Adipocyte (in vitro differentiated cells): ENCODE measurements around the gene EVX1.

ENCODE experiments used
- DNase-seq: peaks from one replicate; pipeline ENCODE4 v3.0.0-alpha.2; 2015; ENCODE audit warnings: low read depth
- H3K27me3 ChIP-seq: replicated peaks from 2 replicates; pipeline ENCODE4 v1.7.0; 2013; ENCODE audit warnings: mild to moderate bottlenecking, low read length, moderate library complexity; ENCODE audit not compliant: control insufficient read depth, insufficient read depth
- H3K36me3 ChIP-seq: 2 replicates; pipeline ENCODE4 v1.7.0; 2013; ENCODE audit warnings: low read length, mild to moderate bottlenecking, moderate library complexity; ENCODE audit not compliant: control insufficient read depth, insufficient read depth, severe bottlenecking
- H3K4me1 ChIP-seq: 2 replicates; pipeline ENCODE4 v1.7.0; 2013; ENCODE audit warnings: mild to moderate bottlenecking, low read length, moderate library complexity; ENCODE audit not compliant: control insufficient read depth, insufficient read depth
- H3K4me3 ChIP-seq: 2 replicates; pipeline ENCODE4 v1.7.0; 2013; ENCODE audit warnings: mild to moderate bottlenecking, low read length, moderate library complexity
- H3K9ac ChIP-seq: 2 replicates; pipeline ENCODE4 v1.7.0; 2013; ENCODE audit warnings: mild to moderate bottlenecking, low read length, moderate library complexity
- H3K9me3 ChIP-seq: 2 replicates; pipeline ENCODE4 v1.7.0; 2013; ENCODE audit warnings: mild to moderate bottlenecking, low read length, moderate library complexity; ENCODE audit not compliant: control insufficient read depth

EVX1 gene

DNA sequence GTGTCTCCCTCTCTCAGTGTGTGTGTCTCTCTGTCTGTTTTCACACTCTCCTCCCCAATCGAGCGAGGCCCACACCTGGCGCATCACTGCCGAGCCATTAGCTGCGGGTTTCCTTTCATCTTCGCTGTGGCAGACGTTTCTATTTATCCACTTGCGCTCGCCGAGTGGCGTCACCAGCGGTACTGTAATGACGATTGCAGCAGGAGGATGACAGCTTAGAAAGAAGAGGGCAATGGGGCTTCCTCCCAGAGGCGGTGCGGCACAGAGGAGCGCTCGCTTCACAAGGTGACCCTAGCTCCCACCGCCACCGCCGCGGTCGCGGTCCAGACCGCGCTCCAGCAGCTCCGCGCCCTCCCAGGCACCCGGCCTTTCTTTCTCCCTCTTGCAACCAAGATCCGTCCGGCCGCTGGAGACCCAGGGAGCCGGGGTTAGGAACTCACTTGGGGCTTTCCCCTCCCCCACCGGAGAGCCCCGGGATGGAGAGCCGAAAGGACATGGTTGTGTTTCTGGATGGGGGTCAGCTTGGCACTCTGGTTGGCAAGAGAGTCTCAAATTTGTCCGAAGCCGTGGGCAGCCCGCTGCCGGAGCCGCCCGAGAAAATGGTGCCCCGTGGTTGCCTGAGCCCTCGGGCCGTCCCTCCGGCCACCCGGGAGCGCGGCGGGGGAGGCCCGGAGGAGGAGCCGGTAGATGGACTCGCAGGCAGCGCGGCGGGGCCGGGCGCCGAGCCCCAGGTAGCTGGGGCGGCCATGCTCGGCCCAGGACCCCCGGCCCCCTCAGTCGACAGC lies at the start of gene EVX1:
Gene EVX1, plus strand, starts transcription at position 248 of the 785 bp plus-strand sequence. Its CDS starts 229 bp downstream, at position 477.
- Histone ChIP-seq H3K4me1 (peaks cover 9% of the 10 kb centered on the region), H3K9me3 (no peaks in the 10 kb centered on the region), H3K27me3 (peaks cover 79% of the 10 kb centered on the region), H3K36me3 (no peaks in the 10 kb centered on the region), H3K4me3 (peak within 1 kb of the TSS; percentile 31), H3K9ac (no peak within 1 kb of the TSS)
- DNase-seq, result no peak

DNA sequence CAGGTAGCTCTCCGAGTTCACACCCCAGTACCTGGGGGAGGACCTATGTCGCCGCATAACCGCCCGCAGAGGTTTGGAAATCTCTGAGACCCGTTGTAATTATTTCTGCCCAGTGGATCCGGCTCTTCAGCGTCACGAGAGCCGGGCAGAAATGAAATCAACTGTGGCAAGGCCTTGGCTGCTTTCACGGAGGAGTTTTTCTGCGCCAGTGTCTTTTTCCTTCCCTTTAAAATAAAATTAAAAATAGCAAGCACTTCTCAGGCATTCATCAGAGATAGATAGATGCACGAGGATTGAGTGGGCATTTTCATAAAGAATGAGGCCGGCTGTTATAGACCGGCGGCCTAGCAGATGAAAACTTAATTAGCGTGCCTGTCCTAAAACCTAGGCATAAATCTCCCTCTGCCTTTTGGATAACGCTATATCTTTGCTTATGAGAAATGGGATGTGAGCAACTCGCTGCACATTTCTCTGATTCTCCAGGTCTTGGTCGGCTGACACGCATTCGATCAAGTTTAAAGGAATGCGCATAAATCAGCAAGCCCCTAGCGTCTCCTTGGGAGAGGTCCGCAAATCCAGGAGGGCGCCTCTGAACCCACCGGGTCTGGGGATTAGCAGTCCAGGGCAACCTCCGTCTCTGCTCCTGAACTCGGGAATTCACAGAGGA lies 49.1 kb upstream of the EVX1 start:
- no peak for DNase-seq
- H3K9me3 ChIP-seq, result no peaks in the 10 kb centered on the region
- H3K27me3 ChIP-seq, result peaks cover 25% of the 10 kb centered on the region
- peak overlapping the region; percentile 69 for H3K9ac ChIP-seq
- H3K4me1 ChIP-seq, result no peaks in the 10 kb centered on the region
- H3K4me3 ChIP-seq, result peak overlapping the region; percentile 78
- H3K36me3 ChIP-seq, result no peaks in the 10 kb centered on the region

DNA sequence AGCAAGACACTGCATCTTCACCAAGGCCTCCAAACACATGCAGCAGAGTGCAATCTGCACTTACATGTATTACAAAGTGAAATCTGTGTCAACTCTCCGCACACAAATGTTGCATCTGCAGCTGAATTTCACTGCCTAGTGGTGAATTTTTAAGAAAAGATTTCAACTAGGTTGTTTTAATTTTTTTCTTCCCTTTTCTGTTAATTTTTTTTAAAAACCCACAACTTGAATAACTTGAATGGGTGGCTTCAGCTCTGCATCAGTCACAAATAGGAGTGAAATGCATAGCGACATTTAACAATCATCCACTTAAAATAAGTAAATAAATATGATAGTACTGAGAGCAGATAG lies 48.6 kb upstream of the EVX1 start:
- no peak overlapping the region for H3K4me3 ChIP-seq
- H3K4me1 ChIP-seq, result no peaks in the 10 kb centered on the region
- no peak for DNase-seq
- no peaks in the 10 kb centered on the region for H3K36me3 ChIP-seq
- no peak overlapping the region for H3K9ac ChIP-seq
- peaks cover 30% of the 10 kb centered on the region for H3K27me3 ChIP-seq
- no peaks in the 10 kb centered on the region for H3K9me3 ChIP-seq

DNA sequence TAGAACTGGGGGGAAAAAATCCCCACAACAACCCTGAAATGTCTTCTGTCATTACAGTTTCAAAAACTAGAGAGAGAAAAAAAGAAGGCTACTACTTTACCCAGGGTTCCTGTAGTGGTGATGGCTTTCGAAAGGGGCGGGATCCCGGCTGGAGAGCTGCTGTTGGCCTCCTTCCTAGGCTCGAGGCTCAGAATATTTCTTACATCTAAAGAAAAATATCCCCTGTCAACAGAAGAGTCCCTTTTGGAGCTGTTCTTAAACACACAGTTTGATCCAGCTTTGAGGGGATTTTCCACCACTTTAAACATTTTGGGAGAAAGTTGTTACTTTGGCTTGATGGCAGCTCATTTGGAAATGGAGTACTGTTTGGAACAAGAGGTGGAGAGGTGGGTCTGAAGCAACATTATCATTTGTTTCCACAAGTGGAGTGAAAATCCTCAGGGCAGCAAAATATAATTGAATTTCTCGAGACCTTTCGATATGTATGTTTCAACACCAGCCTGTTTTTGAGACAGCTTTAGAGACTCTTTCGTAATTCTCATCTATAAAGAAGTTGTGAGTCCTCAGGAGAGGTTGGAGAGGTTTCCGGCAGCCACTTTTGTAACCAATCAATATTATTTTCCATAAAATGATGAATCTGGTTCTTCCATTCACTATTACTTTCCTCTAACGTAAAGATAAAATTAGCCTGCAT lies 47.8 kb upstream of the EVX1 start:
- no peaks in the 10 kb centered on the region for H3K4me1 ChIP-seq

DNA sequence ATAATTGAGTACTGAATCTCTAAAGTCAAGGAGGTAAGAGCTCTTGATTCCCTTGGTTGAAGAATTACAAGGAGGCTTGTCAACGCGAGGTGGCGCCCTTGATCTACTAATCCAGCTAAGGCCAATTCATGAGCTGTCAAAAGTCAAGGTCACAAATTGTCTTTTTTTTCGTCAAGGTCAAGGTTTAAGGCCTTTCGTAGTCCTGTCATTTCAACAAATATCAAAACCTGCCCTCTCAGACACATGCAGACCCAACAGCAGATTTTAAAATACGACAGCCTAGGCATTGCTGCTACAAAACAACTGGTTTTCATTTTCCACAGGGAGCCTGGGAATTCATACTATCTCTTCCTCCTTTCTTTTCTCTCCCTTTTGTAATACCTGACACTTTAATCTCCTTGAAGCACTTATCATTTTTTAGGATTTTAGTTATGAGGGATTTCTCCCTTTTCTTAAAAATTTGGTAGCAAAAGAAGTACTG lies 46.3 kb upstream of the EVX1 start:
- peaks cover 38% of the 10 kb centered on the region for H3K27me3 ChIP-seq

More for the DNA sequence above, 47.8 kb upstream of the EVX1 start:
- no peaks in the 10 kb centered on the region for H3K9me3 ChIP-seq
- no peaks in the 10 kb centered on the region for H3K36me3 ChIP-seq
- H3K9ac ChIP-seq, result no peak overlapping the region
- peaks cover 33% of the 10 kb centered on the region for H3K27me3 ChIP-seq
- H3K4me3 ChIP-seq, result no peak overlapping the region
- DNase-seq, result no peak

DNA sequence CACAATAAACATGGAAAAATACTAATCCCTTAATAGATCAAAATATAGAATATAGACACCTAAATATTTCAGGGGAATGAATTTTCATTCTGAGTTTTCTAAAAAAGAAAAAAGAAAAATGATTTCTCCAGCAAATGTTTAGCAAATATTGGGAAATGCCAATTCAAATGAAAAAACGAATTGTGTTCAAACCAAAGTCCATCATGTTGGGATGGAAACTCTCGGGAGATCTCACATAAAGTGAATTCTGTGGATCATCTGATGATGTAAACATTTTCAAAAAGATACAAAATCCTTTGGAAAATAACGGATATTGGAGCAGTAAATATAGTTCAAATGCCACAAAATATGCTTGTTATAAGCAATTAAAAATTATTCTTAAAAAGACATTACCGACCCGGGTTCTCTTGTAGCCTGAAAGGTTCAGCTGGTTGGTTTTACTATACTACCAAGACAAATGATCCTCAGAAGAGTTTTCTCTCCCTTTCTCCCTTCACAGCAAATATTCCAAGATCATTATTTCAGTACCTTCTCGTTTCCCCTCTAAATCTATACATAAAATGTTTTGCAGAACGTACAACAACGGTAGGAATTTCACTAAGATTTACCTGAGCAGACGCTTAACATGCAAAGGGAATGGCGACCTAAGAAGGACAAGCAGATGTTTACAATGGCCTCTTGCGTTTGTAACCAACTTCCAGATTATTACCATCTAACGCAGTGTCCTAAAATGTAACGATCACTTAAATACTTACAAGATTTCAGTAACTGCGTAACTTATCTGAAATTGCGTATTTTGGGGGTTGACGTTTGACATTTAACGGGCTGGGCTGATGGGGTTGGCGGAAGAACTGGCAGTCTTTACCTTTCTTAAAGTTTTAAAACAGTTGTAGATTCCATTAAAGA lies 45.2 kb upstream of the EVX1 start:
- no peak for DNase-seq
- H3K4me1 ChIP-seq, result no peaks in the 10 kb centered on the region

More for the DNA sequence above, 46.3 kb upstream of the EVX1 start:
- Histone ChIP-seq H3K9ac (no peak overlapping the region), H3K4me3 (no peak overlapping the region), H3K9me3 (no peaks in the 10 kb centered on the region), H3K4me1 (no peaks in the 10 kb centered on the region), H3K36me3 (no peaks in the 10 kb centered on the region)
- DNase-seq, result peak; percentile 90

DNA sequence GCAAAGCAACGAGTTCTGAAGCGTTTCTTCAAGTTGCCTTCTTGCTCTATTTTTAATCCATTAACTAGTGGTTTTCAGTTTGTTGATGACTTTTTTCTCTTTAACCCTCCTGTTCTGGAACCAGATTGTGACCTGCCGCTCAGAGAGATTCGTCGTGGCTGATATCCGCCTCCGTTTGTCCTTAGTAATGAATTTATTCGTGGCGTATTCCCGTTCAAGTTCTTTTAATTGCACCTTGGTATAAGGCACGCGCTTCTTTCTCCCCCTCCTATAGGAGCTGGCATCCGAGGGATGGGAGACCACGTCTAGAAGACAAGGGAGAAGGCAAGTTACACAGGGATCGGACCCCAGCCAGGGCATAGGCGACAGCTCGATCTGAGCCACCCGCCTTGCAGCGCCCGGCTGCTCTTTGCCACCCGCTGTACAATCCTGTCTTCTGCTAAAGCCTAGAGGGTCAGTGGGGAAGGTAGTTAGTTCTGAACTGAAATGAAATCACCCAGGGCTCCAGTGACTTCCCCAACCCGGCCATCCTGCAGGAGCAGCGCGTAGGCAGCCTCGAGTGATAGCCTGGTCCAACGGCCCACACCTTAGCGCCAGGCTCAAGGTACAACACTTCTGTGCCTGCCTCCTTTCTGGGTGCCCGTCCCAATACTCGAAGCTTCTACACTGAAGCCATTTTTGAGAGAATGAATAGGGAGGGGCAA lies 44.3 kb upstream of the EVX1 start:
- H3K4me3 ChIP-seq, result peak overlapping the region; percentile 71

More for the DNA sequence above, 45.2 kb upstream of the EVX1 start:
- Histone ChIP-seq H3K4me3 (no peak overlapping the region), H3K9ac (no peak overlapping the region), H3K27me3 (peaks cover 49% of the 10 kb centered on the region), H3K9me3 (no peaks in the 10 kb centered on the region), H3K36me3 (no peaks in the 10 kb centered on the region)

DNA sequence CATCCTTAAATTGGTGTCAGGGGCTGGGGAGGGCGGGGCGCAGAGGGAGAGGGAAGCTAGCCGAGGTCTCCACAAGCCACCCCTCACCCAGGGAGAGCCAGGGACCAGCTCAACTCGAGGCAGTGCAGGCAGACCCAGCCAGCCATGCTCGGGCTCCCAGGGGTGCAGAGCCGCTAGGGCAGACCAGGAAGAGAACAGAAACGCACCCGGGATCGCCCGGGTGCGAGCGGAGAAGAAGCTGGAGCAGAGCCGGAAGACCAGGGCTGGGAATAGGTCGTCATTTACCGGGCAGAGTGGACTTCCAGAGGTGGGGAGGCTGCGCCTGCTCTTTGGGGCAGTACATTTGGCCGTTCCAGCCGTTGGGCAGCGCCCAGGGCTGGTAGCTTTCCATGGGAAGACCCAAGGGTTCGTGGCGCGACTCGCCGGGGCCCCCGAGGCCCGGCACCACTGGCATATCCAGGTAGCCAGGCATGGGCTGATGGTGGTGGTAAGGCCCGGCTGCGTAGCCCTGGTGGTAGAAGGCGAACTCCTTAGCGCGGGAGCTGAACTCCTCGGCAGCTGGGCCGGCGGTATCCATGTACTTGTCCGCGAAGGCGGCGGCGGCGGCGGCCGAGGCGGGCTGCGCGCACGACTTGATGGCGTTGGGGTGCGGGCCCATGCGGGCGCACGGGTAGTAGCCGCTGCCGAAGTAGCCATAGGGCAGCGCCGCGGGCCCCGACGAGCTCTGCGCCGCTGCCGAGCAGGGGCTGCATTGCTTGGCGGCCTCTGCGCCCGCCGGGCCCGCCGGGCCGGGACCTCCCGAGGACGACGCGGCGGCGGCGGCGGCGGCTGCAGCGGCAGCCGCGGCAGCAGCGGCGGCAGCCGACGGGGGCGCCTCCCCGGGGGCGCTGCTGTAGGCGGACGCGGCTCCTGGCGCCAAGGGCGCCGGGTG lies 43.5 kb upstream of the EVX1 start:
- Histone ChIP-seq H3K4me3 (peak overlapping the region; percentile 71), H3K27me3 (peaks cover 66% of the 10 kb centered on the region), H3K4me1 (no peaks in the 10 kb centered on the region), H3K9me3 (no peaks in the 10 kb centered on the region), H3K9ac (no peak overlapping the region), H3K36me3 (no peaks in the 10 kb centered on the region)
- DNase-seq, result no peak

More for the DNA sequence above, 44.3 kb upstream of the EVX1 start:
- Histone ChIP-seq H3K9ac (no peak overlapping the region), H3K4me1 (no peaks in the 10 kb centered on the region), H3K9me3 (no peaks in the 10 kb centered on the region), H3K27me3 (peaks cover 58% of the 10 kb centered on the region), H3K36me3 (no peaks in the 10 kb centered on the region)
- no peak for DNase-seq

DNA sequence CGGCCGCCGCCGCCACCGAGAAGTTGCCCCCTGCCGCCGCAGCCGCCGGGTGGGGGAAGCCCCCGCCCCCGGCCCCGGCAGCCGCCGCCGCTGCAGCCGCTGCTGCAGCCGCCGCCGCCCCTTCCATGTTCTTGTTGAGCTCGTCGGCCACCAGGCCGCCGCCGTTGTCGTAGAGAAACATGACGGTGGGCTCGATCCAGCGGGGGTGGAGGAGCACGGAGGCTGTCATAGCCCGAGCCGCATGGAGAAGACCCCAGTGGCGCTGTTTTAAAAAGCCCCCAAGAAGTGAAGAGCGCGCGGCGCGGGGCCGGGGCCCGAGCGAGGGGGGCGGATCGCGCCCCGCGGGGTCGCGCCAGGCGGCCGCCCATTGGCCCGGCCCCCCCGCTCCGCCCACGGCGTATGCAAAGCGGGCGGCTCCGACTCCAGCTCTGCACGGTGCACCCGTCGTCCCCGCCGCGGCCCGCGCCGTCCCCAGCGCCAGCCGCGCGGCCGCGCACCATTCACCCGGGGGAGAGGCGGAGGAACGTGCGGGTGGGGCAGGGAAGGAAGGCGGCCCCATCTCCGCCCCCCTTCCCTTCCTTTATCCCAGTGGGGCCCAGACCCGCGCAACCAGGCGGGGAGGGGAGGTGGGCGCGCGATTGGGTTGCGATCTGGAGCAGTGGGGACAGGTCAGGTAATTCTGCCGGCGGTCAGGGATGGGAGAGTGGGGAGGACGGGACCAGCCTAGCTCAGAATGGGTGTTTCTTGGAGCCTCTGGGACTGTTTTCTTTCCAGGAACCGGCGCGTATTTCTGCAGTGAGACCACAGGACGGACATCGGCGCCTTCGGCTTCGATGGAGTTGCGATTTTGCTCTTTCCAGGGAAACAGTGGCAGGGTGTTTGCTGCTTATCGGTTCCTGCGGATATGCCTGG lies 42.5 kb upstream of the EVX1 start, which contains the start of gene HOXA13:
Gene HOXA13, minus strand, starts transcription at position 243 of the 912 bp plus-strand sequence. Its CDS starts 14 bp downstream, at position 229.
- H3K9ac ChIP-seq, result no peak within 1 kb of the TSS
- peak within 1 kb of the TSS; percentile 71 for H3K4me3 ChIP-seq
- no peaks in the 10 kb centered on the region for H3K9me3 ChIP-seq
- no peaks in the 10 kb centered on the region for H3K4me1 ChIP-seq
- no peaks in the 10 kb centered on the region for H3K36me3 ChIP-seq
- no peak for DNase-seq
- peaks cover 76% of the 10 kb centered on the region for H3K27me3 ChIP-seq
